Inferior parietal cortex (tissue), 1 donor: ENCODE measurements around the gene TSPAN5.

Experiments
- DNase-seq: peaks from one replicate; pipeline ENCODE4 v3.0.0-alpha.2; 2016; ENCODE audit errors: extremely low spot score

Gene TSPAN5

GRCh38 chr4:98585596-98585995, 72.8 kb downstream of the TSPAN5 start:
- no peak for DNase-seq

- no peak for DNase-seq
These were observed 74.1 kb downstream of the TSPAN5 start for GRCh38 chr4:98584265-98584664.

- DNase-seq = no peak
These were observed 75.1 kb downstream of the TSPAN5 start for GRCh38 chr4:98583265-98583664.

GRCh38 chr4:98581126-98581525, 77.3 kb downstream of the TSPAN5 start:
- DNase-seq = no peak

GRCh38 chr4:98577956-98578355, 80.5 kb downstream of the TSPAN5 start:
- DNase-seq = no peak

GRCh38 chr4:98574816-98575215, 83.6 kb downstream of the TSPAN5 start:
- DNase-seq = no peak

GRCh38 chr4:98573791-98574190, 84.6 kb downstream of the TSPAN5 start:
- DNase-seq = no peak

- DNase-seq = no peak
These were observed 85.7 kb downstream of the TSPAN5 start for GRCh38 chr4:98572697-98573096.

GRCh38 chr4:98571161-98571786, 87.1 kb downstream of the TSPAN5 start:
- DNase-seq = no peak

GRCh38 chr4:98570151-98570797, 88.1 kb downstream of the TSPAN5 start:
- DNase-seq = no peak

GRCh38 chr4:98568941-98569663, 89.3 kb downstream of the TSPAN5 start:
- DNase-seq = no peak

GRCh38 chr4:98567611-98568010, 90.8 kb downstream of the TSPAN5 start:
- DNase-seq = no peak

- peak; percentile 77 for DNase-seq
These were observed 91.9 kb downstream of the TSPAN5 start for GRCh38 chr4:98566361-98567008.

GRCh38 chr4:98565681-98566301, 92.6 kb downstream of the TSPAN5 start:
- no peak for DNase-seq

GRCh38 chr4:98564852-98565251, 93.6 kb downstream of the TSPAN5 start:
- DNase-seq = no peak

GRCh38 chr4:98560321-98560720, 98.1 kb downstream of the TSPAN5 start:
- no peak for DNase-seq

- no peak for DNase-seq
These were observed 99.8 kb downstream of the TSPAN5 start for GRCh38 chr4:98558471-98559169.

- DNase-seq = no peak
These were observed 101.1 kb downstream of the TSPAN5 start for GRCh38 chr4:98557194-98557892.

- no peak for DNase-seq
These were observed 102.0 kb downstream of the TSPAN5 start for GRCh38 chr4:98556451-98556850.

- no peak for DNase-seq
These were observed 102.5 kb downstream of the TSPAN5 start for GRCh38 chr4:98555798-98556445.
